ENCODE measurements around the gene MAP3K5. TPM values are rescaled to one million over a fixed set of nuclear protein-coding genes. Genes with fewer than 3 reads are reported as not detected.

MAP3K5 gene

Small RNAs within 50 kb of the gene (small RNA-seq; reads per million reads assigned to genes)
- not detected for gene RNA5SP219 (ENCODE audit: insufficient read depth)
